K562 (cell line): ENCODE results near the gene PTPN1. TPM values are rescaled to one million over a fixed set of nuclear protein-coding genes. Genes with fewer than 3 reads are reported as not detected.

Experiments used
- ATAC-seq: fragments of 200-7000 bp; cut with Tn5 transposase; 3 replicates; pipeline ENCODE4 v1.9.1; 2020; ENCODE audit warnings: moderate library complexity
- BruUV-seq: library from RNA; stranded (reverse); fragments of 400-500 nt; replicated peaks from 2 replicates; lab custom pipeline; 2021; lab: Mats Ljungman, UMichigan
- CTCF ChIA-PET: fragments of 300-600 bp; formaldehyde crosslinking; extraction: SDS; loops from one replicate; lab custom pipeline; 2021; ENCODE audit warnings: low intra/inter-chr PET ratio; lab: Yijun Ruan, JAX
- POLR2A ChIA-PET: fragments of 300-600, 350-650 bp; sonication (Branson Sonifier 250); formaldehyde crosslinking; extraction: SDS; loops from one replicate; lab custom pipeline; 2021; ENCODE audit warnings: antibody characterized with exemption, inconsistent platforms; lab: Yijun Ruan, JAX
- DNase-seq, 4 experiments: peaks; one replicate each; pipeline versions ENCODE4 v3.0.0 to v3.0.0-alpha.2; 2011 to 2018; ENCODE audit warnings: low spot score in 3 of 4, mixed read lengths in 3 of 4; ENCODE audit errors: extremely low read depth in 1 of 4
- FAIRE-seq: peaks from 2 replicates; lab custom pipeline; 2011; peaks lifted over from hg19 to GRCh38; lab: Jason Lieb, UNC
- H2AFZ ChIP-seq: 2 replicates; pipeline ENCODE4 v1.6.0; 2011; ENCODE audit warnings: low read depth, low read length, control low read depth, inconsistent platforms
- H3K27ac ChIP-seq: fragments of 200-600 bp; 3 replicates; pipeline ENCODE4 v1.8.0; 2011; ENCODE audit warnings: low read depth, mild to moderate bottlenecking, control low read depth, inconsistent platforms, low read length, moderate library complexity, mixed read lengths; ENCODE audit errors: extremely low read depth
- H3K27me3 ChIP-seq, 2 experiments: fragments of 300-600 bp in 1 of 2; 2 replicates in 1 of 2; 3 replicates in 1 of 2; pipeline versions ENCODE4 v1.6.0 to v1.8.0; 2011; ENCODE audit warnings: inconsistent platforms in 2 of 2, low read length in 2 of 2, mild to moderate bottlenecking in 1 of 2, mixed read lengths in 1 of 2, moderate library complexity in 1 of 2; ENCODE audit not compliant: control insufficient read depth in 2 of 2, insufficient read depth in 2 of 2
- H3K36me3 ChIP-seq: fragments of 300-600 bp; 3 replicates; pipeline ENCODE4 v1.8.0; 2011; ENCODE audit warnings: mild to moderate bottlenecking, low read length, inconsistent platforms; ENCODE audit not compliant: control insufficient read depth, insufficient read depth
- H3K4me1 ChIP-seq, 2 experiments: fragments of 200-600 bp in 1 of 2; replicated peaks in 1 of 2; 2 replicates in 1 of 2; 3 replicates in 1 of 2; pipeline versions ENCODE4 v1.5.1 to v1.8.0; 2011; ENCODE audit warnings: inconsistent platforms in 2 of 2, low read length in 2 of 2, mild to moderate bottlenecking in 1 of 2, mixed read lengths in 1 of 2, moderate library complexity in 1 of 2; ENCODE audit not compliant: control insufficient read depth in 2 of 2, insufficient read depth in 2 of 2
- H3K4me2 ChIP-seq: 2 replicates; pipeline ENCODE4 v1.6.1; 2011; ENCODE audit warnings: low read length, control low read depth, inconsistent platforms, mixed read lengths; ENCODE audit not compliant: insufficient read depth
- H3K4me3 ChIP-seq: fragments of 200-600 bp; sonication (generic), shearing (Covaris generic); 2 replicates; pipeline ENCODE4 v1.5.1; 2016; ENCODE audit warnings: control low read depth, inconsistent platforms
- H3K79me2 ChIP-seq: fragments of 200-600 bp; 3 replicates; pipeline ENCODE4 v1.8.0; 2011; ENCODE audit warnings: low read length, inconsistent platforms; ENCODE audit not compliant: control insufficient read depth, insufficient read depth
- H3K9ac ChIP-seq, 2 experiments: 2 replicates each; pipeline versions ENCODE4 v1.6.0 to v1.6.1; 2011; ENCODE audit warnings: low read depth in 2 of 2, low read length in 2 of 2, control low read depth in 1 of 2, inconsistent platforms in 1 of 2, mild to moderate bottlenecking in 1 of 2, mixed read lengths in 1 of 2; ENCODE audit not compliant: insufficient read depth in 1 of 2
- H3K9me1 ChIP-seq: one replicate; pipeline ENCODE4 v1.6.0; 2011; ENCODE audit warnings: inconsistent platforms, mild to moderate bottlenecking, low read length, moderate library complexity; ENCODE audit not compliant: control insufficient read depth, insufficient read depth
- H3K9me3 ChIP-seq: replicated peaks from 2 replicates; pipeline ENCODE4 v1.5.1; 2011; ENCODE audit warnings: low read depth, low read length, inconsistent platforms; ENCODE audit not compliant: control insufficient read depth, insufficient read depth
- H4K20me1 ChIP-seq: replicated peaks from 2 replicates; pipeline ENCODE4 v1.6.1; 2011; ENCODE audit warnings: low read length, inconsistent platforms, mixed read lengths; ENCODE audit not compliant: control insufficient read depth, insufficient read depth
- ATF6 ChIP-seq: sonication (generic); formaldehyde crosslinking; IDR thresholded peaks from 2 replicates; pipeline ENCODE4 v1.4.0; 2020; ENCODE audit warnings: mild to moderate bottlenecking, missing genetic modification reagents
- DACH1 ChIP-seq: fragments of 450-650 bp; IDR thresholded peaks from 2 replicates; pipeline ENCODE4 v1.6.1; 2018; ENCODE audit not compliant: partially characterized antibody
- KAT7 ChIP-seq: sonication (generic); formaldehyde crosslinking; IDR thresholded peaks from 2 replicates; pipeline ENCODE4 v1.8.0; 2022; ENCODE audit warnings: missing genetic modification reagents, mild to moderate bottlenecking, borderline replicate concordance
- KLF6 ChIP-seq: fragments of 250-450 bp; sonication (Bioruptor Pico); IDR thresholded peaks from 2 replicates; pipeline ENCODE4 v1.4.0; 2020; ENCODE audit warnings: mild to moderate bottlenecking, moderate library complexity, borderline replicate concordance
- NCOA1 ChIP-seq: fragments of 450-650 bp; IDR thresholded peaks from 2 replicates; pipeline ENCODE4 v1.6.1; 2016; ENCODE audit warnings: low read depth
- NCOA2 ChIP-seq, 2 experiments: fragments of 450-650 bp; IDR thresholded peaks; 2 replicates each; pipeline ENCODE4 v1.6.1; 2018; ENCODE audit warnings: mild to moderate bottlenecking in 2 of 2, moderate library complexity in 1 of 2; ENCODE audit not compliant: partially characterized antibody in 2 of 2
- RBBP5 ChIP-seq: fragments of 200-600 bp; sonication (generic); IDR thresholded peaks from 2 replicates; pipeline ENCODE4 v1.6.1; 2012; ENCODE audit warnings: borderline replicate concordance, mild to moderate bottlenecking, low read length, control low read depth, inconsistent platforms; ENCODE audit not compliant: insufficient read depth, poor library complexity, severe bottlenecking
- THRA ChIP-seq: fragments of 450-650 bp; IDR thresholded peaks from 2 replicates; pipeline ENCODE4 v1.6.1; 2017; ENCODE audit warnings: mild to moderate bottlenecking, moderate library complexity
- ZBTB33 ChIP-seq: sonication (generic); formaldehyde crosslinking; IDR thresholded peaks from 2 replicates; pipeline ENCODE4 v1.8.1; 2023; ENCODE audit warnings: mild to moderate bottlenecking, missing genetic modification reagents
- ZNF717 ChIP-seq: fragments of 250-450 bp; sonication (Bioruptor Pico); IDR thresholded peaks from 2 replicates; pipeline ENCODE4 v1.5.0; 2021
- WGBS: fragments of 100-300 bp; shearing (Covaris generic); methylation state at CpG from one replicate; pipeline ENCODE4 v1.1.6; 2016; ENCODE audit warnings: low coverage, mixed read lengths; ENCODE audit not compliant: insufficient coverage; ENCODE audit errors: missing lambda C conversion rate; 5-methylcytosine and 5-hydroxymethylcytosine counted together
- in situ Hi-C: fragments of 300-500 bp; cut with MboI; formaldehyde crosslinking; loops from 4 replicates; pipeline ENCODE4 v1.15.0; 2018; ENCODE audit warnings: inconsistent platforms, mixed read lengths
- intact Hi-C: fragments of 100-400 bp; cut with micrococcal nuclease; formaldehyde crosslinking; loops from 2 replicates; pipeline ENCODE4 v1.14.2; 2022
- polyA plus RNA-seq, 8 experiments: library from polyadenylated mRNA; depleted of rRNA in 4 of 8; stranded (reverse) in 5 of 8; unstranded in 3 of 8; fragments of >200 nt; fragmentation: Nextera tagmentation in 2 of 8; fragmentation: Illumina TruSeq in 1 of 8; extraction: Ambion mirVana in 2 of 8; extraction: Trizol in 1 of 8; gene quantifications; 2 replicates each; pipeline versions ENCODE4 v1.2.1 to v1.2.3, GENCODE V29; 2011 to 2014; ENCODE audit warnings: inconsistent platforms in 1 of 8, missing spikeins in 1 of 8
- total RNA-seq, 7 experiments: library from RNA; depleted of rRNA in 6 of 7; stranded (reverse); fragments of >200 nt in 6 of 7; fragmentation: Illumina TruSeq in 2 of 7; extraction: Trizol in 2 of 7; gene quantifications; 2 replicates each; pipeline versions ENCODE4 v1.2.1 to v1.2.3, GENCODE V29; 2011 to 2021; ENCODE audit warnings: low replicate concordance in 1 of 7

Gene PTPN1
- total and polyA plus RNA-seq, 9 of the 15 experiments (the other 6 are each of a cell fraction or from before 2014, with no cell fraction given), result 11.0 to 85.3 (median 54.0) TPM

- POLR2A ChIA-PET, result interaction anchor here (0.8 to 1.4 kb wide), 4 partner anchors 9 to 25 kb away, joined by 3 to 4 read pairs (median 4); no protein-coding TSS in a partner anchor
- Histone ChIP-seq H3K27ac (peak overlapping the region; percentile 66), H3K9me1 (no peaks in the 10 kb centered on the region), H3K4me1 (peaks cover 42 to 78% of the 10 kb centered on the region in 2 experiments), H3K36me3 (peaks cover 51% of the 10 kb centered on the region), H3K4me3 (no peak overlapping the region), H3K9ac (peak overlapping the region in 1 of 2 experiments; percentile 6; a peak in 2 of 4 replicates), H3K27me3 (no peaks in the 10 kb centered on the region), H2AFZ (no peak overlapping the region), H3K9me3 (no peaks in the 10 kb centered on the region), H3K4me2 (peak overlapping the region; percentile 53), H3K79me2 (peaks cover 99% of the 10 kb centered on the region), H4K20me1 (peaks cover 3% of the 10 kb centered on the region; the same call in 1 of the 2 replicates)
- FAIRE-seq (no peak), DNase-seq (no peak), ATAC-seq (peak; percentile 11)
- BruUV-seq, result no TSS peak
- TF ChIP-seq THRA (no peak), NCOA1 (no peak), NCOA2 (IDR thresholded peaks at IDR 0.05; ENCODE audit: partially characterized antibody in 2 of 2) (no peak), ZNF717 (CRISPR knock-in tag) (no peak), RBBP5 (peak; percentile 42), ATF6 (CRISPR knock-in tag) (no peak), KLF6 (CRISPR knock-in tag) (no peak), ZBTB33 (CRISPR knock-in tag) (no peak), KAT7 (CRISPR knock-in tag) (peak; percentile 62; the same call in 1 of the 2 replicates), DACH1 (no peak)
- in situ Hi-C loops, result no loop called here
- intact Hi-C loops, result no loop called here
- 34% methylated on average over 7 of the region's 7 CpGs for WGBS
- CTCF ChIA-PET, result no interaction called here
Observed at GRCh38 chr20:50521221-50522052, 11.3 kb downstream of the PTPN1 start.
